Measurements from ENCODE around the gene KRTAP4-5.
"Not testable (repeated sequence)": the region's sequence is repeated elsewhere in the genome, so short reads cannot be mapped to it uniquely, and the experiment has no call there.

GRCh38 chr17:41123292-41123990 is 26.2 kb downstream of the KRTAP4-5 start:
- TF ChIP-seq CTCF (IDR thresholded peaks at IDR 0.05; ENCODE audit: insufficient read depth, low read length); REST (IDR thresholded peaks at IDR 0.05; ENCODE audit: insufficient replicate concordance, low read depth): not testable (repeated sequence)
